A549 (cell line): ENCODE data around the gene ERBB2. TPM values are rescaled to one million over a fixed set of nuclear protein-coding genes. Genes with fewer than 3 reads are reported as not detected.
A peak's percentile ranks its signal among the peaks of the same experiment; 100 is the strongest.

Experiments used
- ATAC-seq, 2 experiments: fragments of 200-7000 bp in 1 of 2; fragments of >200 bp in 1 of 2; cut with Nextera tagmentation in 1 of 2; cut with Tn5 transposase in 1 of 2; 3 replicates each; pipeline versions ENCODE4 v1.8.0 to v1.9.1; 2018 to 2020; ENCODE audit warnings: mild to moderate bottlenecking in 1 of 2, moderate library complexity in 1 of 2
- CTCF ChIA-PET: fragments of 300-600 bp; sonication (Branson Sonifier 250); formaldehyde crosslinking; extraction: SDS; loops from one replicate; lab custom pipeline; 2021; ENCODE audit warnings: antibody characterized with exemption, inconsistent platforms; lab: Yijun Ruan, JAX
- POLR2A ChIA-PET: fragments of 350-600 bp; formaldehyde crosslinking; extraction: SDS; loops from one replicate; lab custom pipeline; 2021; ENCODE audit warnings: antibody characterized with exemption, inconsistent platforms; lab: Yijun Ruan, JAX
- DNase-seq, 2 experiments: peaks; one replicate each; pipeline versions ENCODE4 v3.0.0 to v3.0.0-alpha.2; 2011 to 2016; ENCODE audit warnings: low read depth in 1 of 2, low spot score in 1 of 2
- FAIRE-seq: peaks from 2 replicates; lab custom pipeline; 2011; peaks lifted over from hg19 to GRCh38; lab: Jason Lieb, UNC
- H3K27ac ChIP-seq, 2 experiments: fragments of >200 bp; sonication (Bioruptor Twin); formaldehyde crosslinking; 3 replicates each; pipeline ENCODE4 v1.5.1; 2016 to 2017
- H3K4me1 ChIP-seq: fragments of >200 bp; sonication (Bioruptor Twin); formaldehyde crosslinking; 3 replicates; pipeline ENCODE4 v1.6.1; 2016
- H3K4me2 ChIP-seq: fragments of >200 bp; sonication (Bioruptor Twin); formaldehyde crosslinking; 3 replicates; pipeline ENCODE4 v1.6.1; 2016
- H3K4me3 ChIP-seq: fragments of >200 bp; sonication (Bioruptor Twin); formaldehyde crosslinking; 3 replicates; pipeline ENCODE4 v1.5.1; 2016
- H3K9me3 ChIP-seq: fragments of >200 bp; sonication (Bioruptor Twin); formaldehyde crosslinking; 3 replicates; pipeline ENCODE4 v1.6.1; 2016
- ATOH8 ChIP-seq: fragments of 250-450 bp; sonication (Bioruptor Pico); IDR thresholded peaks from 2 replicates; pipeline ENCODE4 v1.5.0; 2020; ENCODE audit warnings: low read depth, mild to moderate bottlenecking, moderate library complexity
- BCL3 ChIP-seq: fragments of >200 bp; sonication (Bioruptor Twin); formaldehyde crosslinking; IDR thresholded peaks from 3 replicates; pipeline ENCODE4 v1.6.1; 2016
- BHLHE40 ChIP-seq: IDR thresholded peaks from 2 replicates; pipeline ENCODE4 v1.6.1; 2012; ENCODE audit warnings: low read depth, low read length, inconsistent platforms
- CBX2 ChIP-seq: fragments of 200-600 bp; sonication (generic); IDR thresholded peaks from 2 replicates; pipeline ENCODE4 v1.6.1; 2016; ENCODE audit warnings: low read depth, mild to moderate bottlenecking, borderline replicate concordance
- CBX8 ChIP-seq: fragments of 200-600 bp; sonication (generic); IDR thresholded peaks from 2 replicates; pipeline ENCODE4 v1.6.1; 2016
- CHD2 ChIP-seq: fragments of 150-350 bp; IDR thresholded peaks from 2 replicates; pipeline ENCODE4 v1.6.1; 2014; ENCODE audit warnings: low read length; ENCODE audit not compliant: partially characterized antibody
- CTCF ChIP-seq: fragments of >200 bp; sonication (Bioruptor Twin); formaldehyde crosslinking; IDR thresholded peaks from 3 replicates; pipeline ENCODE4 v1.5.1; 2016
- EHF ChIP-seq: fragments of 250-450 bp; sonication (Bioruptor Pico); IDR thresholded peaks from 2 replicates; pipeline ENCODE4 v1.5.0; 2020; ENCODE audit warnings: mild to moderate bottlenecking
- EHMT2 ChIP-seq: fragments of 200-600 bp; sonication (generic); IDR thresholded peaks from 2 replicates; pipeline ENCODE4 v1.6.1; 2016; ENCODE audit warnings: antibody characterized with exemption, low read depth, mild to moderate bottlenecking, moderate library complexity
- ESRRA ChIP-seq: fragments of 150-350 bp; IDR thresholded peaks from 2 replicates; pipeline ENCODE4 v1.6.1; 2014; ENCODE audit warnings: mild to moderate bottlenecking, low read length, borderline replicate concordance
- FOSB ChIP-seq: fragments of 250-450 bp; sonication (Bioruptor Pico); IDR thresholded peaks from 2 replicates; pipeline ENCODE4 v1.5.0; 2020; ENCODE audit warnings: mild to moderate bottlenecking, moderate library complexity
- FOSL2 ChIP-seq, 2 experiments: fragments of 450-650 bp in 1 of 2; fragments of >200 bp in 1 of 2; sonication (Bioruptor Twin) in 1 of 2; formaldehyde crosslinking; IDR thresholded peaks; 2 replicates each; pipeline versions ENCODE4 v1.5.0 to v1.6.1; 2016 to 2020; ENCODE audit warnings: mild to moderate bottlenecking in 1 of 2, moderate library complexity in 1 of 2
- FOXS1 ChIP-seq: fragments of 250-450 bp; sonication (Bioruptor Pico); IDR thresholded peaks from 2 replicates; pipeline ENCODE4 v1.5.0; 2020; ENCODE audit warnings: mild to moderate bottlenecking, moderate library complexity
- GATA3 ChIP-seq: IDR thresholded peaks from 2 replicates; pipeline ENCODE4 v1.6.1; 2012; ENCODE audit warnings: borderline replicate concordance
- HDAC2 ChIP-seq: fragments of 200-600 bp; sonication (generic); IDR thresholded peaks from 2 replicates; pipeline ENCODE4 v1.6.1; 2016
- HES2 ChIP-seq: fragments of >200 bp; sonication (Bioruptor Twin); formaldehyde crosslinking; IDR thresholded peaks from 2 replicates; pipeline ENCODE4 v1.6.1; 2016
- HEYL ChIP-seq: fragments of 250-450 bp; sonication (Bioruptor Pico); IDR thresholded peaks from 2 replicates; pipeline ENCODE4 v1.8.0; 2021; ENCODE audit warnings: mild to moderate bottlenecking, moderate library complexity
- HOXB5 ChIP-seq: fragments of 250-450 bp; sonication (Bioruptor Pico); IDR thresholded peaks from 2 replicates; pipeline ENCODE4 v1.5.0; 2020; ENCODE audit warnings: mild to moderate bottlenecking, moderate library complexity
- JUN ChIP-seq, 2 experiments: fragments of >200 bp; sonication (Bioruptor Twin); formaldehyde crosslinking; IDR thresholded peaks; 2 replicates in 1 of 2; 3 replicates in 1 of 2; pipeline ENCODE4 v1.6.1; 2016 to 2017
- KDM5A ChIP-seq: fragments of 200-600 bp; sonication (generic); IDR thresholded peaks from 2 replicates; pipeline ENCODE4 v1.6.1; 2016; ENCODE audit warnings: antibody characterized with exemption, mild to moderate bottlenecking
- MAFK ChIP-seq: fragments of 450-650 bp; IDR thresholded peaks from 2 replicates; pipeline ENCODE4 v1.6.1; 2014; ENCODE audit not compliant: partially characterized antibody
- MYC ChIP-seq: IDR thresholded peaks from 2 replicates; pipeline ENCODE4 v1.6.1; 2012; ENCODE audit warnings: mild to moderate bottlenecking, inconsistent platforms, low read length, improper control_type of control experiment, borderline replicate concordance
- NFE2L2 ChIP-seq: fragments of 150-350 bp; conservative IDR thresholded peaks from 2 replicates; pipeline ENCODE4 v1.6.1; 2014; ENCODE audit warnings: low read length
- NR3C1 ChIP-seq: fragments of >200 bp; sonication (Bioruptor Twin); formaldehyde crosslinking; IDR thresholded peaks from 3 replicates; pipeline ENCODE4 v1.6.1; 2017
- POLR2A ChIP-seq: IDR thresholded peaks from 2 replicates; pipeline ENCODE4 v1.6.1; 2012; ENCODE audit warnings: mild to moderate bottlenecking, low read length
- POLR2AphosphoS2 ChIP-seq: conservative IDR thresholded peaks from 2 replicates; pipeline ENCODE4 v1.6.1; 2012; ENCODE audit warnings: low read length, improper control_type of control experiment, inconsistent platforms
- RARB ChIP-seq: fragments of 250-450 bp; sonication (Bioruptor Pico); IDR thresholded peaks from 2 replicates; pipeline ENCODE4 v1.8.0; 2021; ENCODE audit warnings: mild to moderate bottlenecking, moderate library complexity
- RFX5 ChIP-seq: fragments of 450-650 bp; IDR thresholded peaks from 2 replicates; pipeline ENCODE4 v1.7.1; 2014; ENCODE audit warnings: antibody characterized with exemption, mild to moderate bottlenecking, moderate library complexity
- SMC3 ChIP-seq: fragments of >200 bp; sonication (Bioruptor Twin); formaldehyde crosslinking; IDR thresholded peaks from 3 replicates; pipeline ENCODE4 v1.6.1; 2018; ENCODE audit warnings: inconsistent platforms
- SREBF2 ChIP-seq: fragments of 450-650 bp; IDR thresholded peaks from 2 replicates; pipeline ENCODE4 v1.6.1; 2014; ENCODE audit warnings: mild to moderate bottlenecking, moderate library complexity
- TFCP2L1 ChIP-seq: fragments of 250-450 bp; sonication (Bioruptor Pico); IDR thresholded peaks from 2 replicates; pipeline ENCODE4 v1.5.0; 2021; ENCODE audit warnings: mild to moderate bottlenecking
- TP53 ChIP-seq: fragments of 250-450 bp; sonication (Bioruptor Pico); IDR thresholded peaks from 2 replicates; pipeline ENCODE4 v1.5.0; 2021; ENCODE audit warnings: mild to moderate bottlenecking, moderate library complexity
- USF2 ChIP-seq: fragments of 450-650 bp; IDR thresholded peaks from 2 replicates; pipeline ENCODE4 v1.6.1; 2014; ENCODE audit warnings: antibody characterized with exemption
- ZFP36 ChIP-seq: fragments of 450-650 bp; IDR thresholded peaks from 2 replicates; pipeline ENCODE4 v1.6.1; 2014; ENCODE audit warnings: borderline replicate concordance; ENCODE audit not compliant: partially characterized antibody
- WGBS: methylation state at CpG from one replicate; pipeline ENCODE4 v1.1.6; 2017; ENCODE audit errors: missing lambda C conversion rate; 5-methylcytosine and 5-hydroxymethylcytosine counted together
- polyA minus RNA-seq: library from RNA; depleted of rRNA, polyadenylated mRNA; stranded (reverse); fragments of >200 nt; gene quantifications from 2 replicates; pipeline ENCODE4 v1.2.3, GENCODE V29; 2011; rRNA and poly(A)+ RNA removed
- polyA plus RNA-seq, 4 experiments: library from polyadenylated mRNA; depleted of rRNA in 3 of 4; stranded (reverse); fragments of >200 nt; fragmentation: RNase III in 1 of 4; extraction: RNeasy Plus Mini Kit Qiagen cat#74134 plus additional on column Dnase treatment in 1 of 4; gene quantifications; 2 replicates in 3 of 4; 3 replicates in 1 of 4; pipeline ENCODE4 v1.2.3, GENCODE V29; 2011 to 2017
- TF ChIP-seq, protein P1 (sequence below): fragments of 250-450 bp; sonication (Bioruptor Pico); IDR thresholded peaks from 2 replicates; pipeline ENCODE4 v1.5.0; 2021; ENCODE audit warnings: mild to moderate bottlenecking, moderate library complexity, borderline replicate concordance
- TF ChIP-seq, protein P2 (sequence below): IDR thresholded peaks from 2 replicates; pipeline ENCODE4 v1.6.1; 2012; ENCODE audit warnings: low read depth, borderline replicate concordance

The ERBB2 gene
- polyA plus RNA-seq (2011; rRNA removed) (22.4 and 34.8 TPM in 2 replicates), polyA plus RNA-seq (2017; fragmentation: RNase III; extraction: RNeasy Plus Mini Kit Qiagen cat#74134 plus additional on column Dnase treatment) (28.6 to 32.4 TPM (median 32.0 TPM) in 3 replicates), polyA minus RNA-seq (74.9 and 108 TPM in 2 replicates)
- 18.9 and 24.0 TPM in 2 replicates for polyA plus RNA-seq (2012; cell fraction: cytosol; rRNA removed)
- 55.4 and 64.4 TPM in 2 replicates for polyA plus RNA-seq (2012; cell fraction: nucleus; rRNA removed)

DNA sequence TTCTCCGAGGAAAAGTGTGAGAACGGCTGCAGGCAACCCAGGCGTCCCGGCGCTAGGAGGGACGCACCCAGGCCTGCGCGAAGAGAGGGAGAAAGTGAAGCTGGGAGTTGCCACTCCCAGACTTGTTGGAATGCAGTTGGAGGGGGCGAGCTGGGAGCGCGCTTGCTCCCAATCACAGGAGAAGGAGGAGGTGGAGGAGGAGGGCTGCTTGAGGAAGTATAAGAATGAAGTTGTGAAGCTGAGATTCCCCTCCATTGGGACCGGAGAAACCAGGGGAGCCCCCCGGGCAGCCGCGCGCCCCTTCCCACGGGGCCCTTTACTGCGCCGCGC lies at the start of gene ERBB2:
ERBB2 (plus strand) TSS at position 247 of the 330 bp plus-strand sequence. CDS start 175 bp downstream, outside the sequence.
- ATAC-seq, result peak; percentile 71 to 87
- TF ChIP-seq TP53 (CRISPR knock-in tag) (no peak), TFCP2L1 (CRISPR knock-in tag) (no peak), CTCF (no peak), BHLHE40 (no peak), EHF (CRISPR knock-in tag) (no peak), HDAC2 (no peak), HEYL (CRISPR knock-in tag) (no peak), CBX8 (no peak), JUN (IDR thresholded peaks at IDR 0.05) (peak in 1 of 2 experiments; percentile 57; a peak in 2 of 5 replicates), HOXB5 (no peak), NR3C1 (no peak), SREBF2 (no peak), FOSB (CRISPR knock-in tag) (no peak), POLR2A (peak; percentile 77), HES2 (no peak), NFE2L2 (no peak), EHMT2 (no peak), FOXS1 (CRISPR knock-in tag) (no peak), SMC3 (no peak), POLR2AphosphoS2 (no peak), GATA3 (no peak), BCL3 (peak; percentile 62; the same call in 1 of the 3 replicates), MYC (no peak), ATOH8 (CRISPR knock-in tag) (no peak), RFX5 (no peak), USF2 (no peak), FOSL2 (IDR thresholded peaks at IDR 0.05) (no peak), FOSL2 (CRISPR knock-in tag; IDR thresholded peaks at IDR 0.05) (no peak), CBX2 (no peak), RARB (no peak), KDM5A (no peak), ESRRA (no peak), MAFK (no peak), ZFP36 (no peak), CHD2 (no peak)
- TF ChIP-seq, protein P1, sequence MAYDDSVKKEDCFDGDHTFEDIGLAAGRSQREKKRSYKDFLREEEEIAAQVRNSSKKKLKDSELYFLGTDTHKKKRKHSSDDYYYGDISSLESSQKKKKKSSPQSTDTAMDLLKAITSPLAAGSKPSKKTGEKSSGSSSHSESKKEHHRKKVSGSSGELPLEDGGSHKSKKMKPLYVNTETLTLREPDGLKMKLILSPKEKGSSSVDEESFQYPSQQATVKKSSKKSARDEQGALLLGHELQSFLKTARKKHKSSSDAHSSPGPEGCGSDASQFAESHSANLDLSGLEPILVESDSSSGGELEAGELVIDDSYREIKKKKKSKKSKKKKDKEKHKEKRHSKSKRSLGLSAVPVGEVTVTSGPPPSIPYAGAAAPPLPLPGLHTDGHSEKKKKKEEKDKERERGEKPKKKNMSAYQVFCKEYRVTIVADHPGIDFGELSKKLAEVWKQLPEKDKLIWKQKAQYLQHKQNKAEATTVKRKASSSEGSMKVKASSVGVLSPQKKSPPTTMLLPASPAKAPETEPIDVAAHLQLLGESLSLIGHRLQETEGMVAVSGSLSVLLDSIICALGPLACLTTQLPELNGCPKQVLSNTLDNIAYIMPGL (CRISPR knock-in tag), result no peak
- TF ChIP-seq, protein P2, sequence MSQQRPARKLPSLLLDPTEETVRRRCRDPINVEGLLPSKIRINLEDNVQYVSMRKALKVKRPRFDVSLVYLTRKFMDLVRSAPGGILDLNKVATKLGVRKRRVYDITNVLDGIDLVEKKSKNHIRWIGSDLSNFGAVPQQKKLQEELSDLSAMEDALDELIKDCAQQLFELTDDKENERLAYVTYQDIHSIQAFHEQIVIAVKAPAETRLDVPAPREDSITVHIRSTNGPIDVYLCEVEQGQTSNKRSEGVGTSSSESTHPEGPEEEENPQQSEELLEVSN, result 0 out of 2 replicates have a peak, but pooled peaks have one; percentile 28

More for the DNA sequence above, at the start of gene ERBB2:
- DNase-seq, result peak; percentile 92 to 93
- Histone ChIP-seq H3K27ac (peak within 1 kb of the TSS; percentile 79 to 97), H3K4me3 (peak within 1 kb of the TSS; percentile 78), H3K4me1 (peaks cover 59% of the 10 kb centered on the region), H3K9me3 (no peaks in the 10 kb centered on the region), H3K4me2 (peak within 1 kb of the TSS; percentile 81)
- peak; percentile 59 for FAIRE-seq
- WGBS, result under 1% methylated on average over 19 of the region's 20 CpGs
- ChIA-PET POLR2A (interaction anchor here (0.8 to 2.7 kb wide), 11 partner anchors 9 to 47 kb away, joined by 3 to 60 read pairs (median 4); partner anchors contain the start of genes MIEN1 and PGAP3), CTCF (interaction anchor here (0.6 to 50.7 kb wide), 15 partner anchors 9 to 783 kb away, joined by 3 to 1391 read pairs (median 6); partner anchors contain the start of genes MIEN1, PGAP3, PNMT and PPP1R1B)
